ENCODE measurements around the gene NEUROG3. TPM values are rescaled to one million over a fixed set of nuclear protein-coding genes. Genes with fewer than 3 reads are reported as not detected.
A peak's percentile ranks its signal among the peaks of the same experiment; 100 is the strongest.

Gene NEUROG3
- total and polyA plus RNA-seq, 2 of the 8 experiments (the other 6 are each of a cell fraction or from before 2014, with no cell fraction given): 0.45 TPM; not detected in 1

- TF ChIP-seq CHD7 (IDR thresholded peaks at IDR 0.05; ENCODE audit: insufficient replicate concordance, low read length): no peak
- TF ChIP-seq YY1 (IDR thresholded peaks at IDR 0.05; ENCODE audit: low read depth, low read length): peak; percentile 74
- TF ChIP-seq MAFK (IDR thresholded peaks at IDR 0.05; ENCODE audit: low read depth, low read length): no peak
- no peak for TF ChIP-seq JUND (IDR thresholded peaks at IDR 0.05; ENCODE audit: low read length)
- TF ChIP-seq EP300 (IDR thresholded peaks at IDR 0.05; ENCODE audit: borderline replicate concordance in 1 of 2, low read depth in 2 of 2, low read length in 2 of 2): peak; percentile 8 to 77; a peak in 2 of 3 replicates
- peak; percentile 85 for TF ChIP-seq CTBP2 (IDR thresholded peaks at IDR 0.05; ENCODE audit: borderline replicate concordance, insufficient read depth, insufficient read length, low read length)
- no peak for TF ChIP-seq ATF3 (IDR thresholded peaks at IDR 0.05; ENCODE audit: insufficient read depth, low read depth, low read length)
These were observed 4.5 kb downstream of the NEUROG3 start (continued) for GRCh38 chr10:69568472-69569395.
